Parathyroid adenoma (tissue), 2 donors: ENCODE measurements around the gene SENP5.
"Not testable (repeated sequence)": the region's sequence is repeated elsewhere in the genome, so short reads cannot be mapped to it uniquely, and the experiment has no call there.

Experiments
- H2AFZ ChIP-seq: fragments of 300-600 bp; sonication (generic); one replicate; pipeline ENCODE4 v1.7.0; 2017; ENCODE audit warnings: antibody characterized with exemption, mild to moderate bottlenecking
- H3K27ac ChIP-seq: fragments of 300-600 bp; sonication (generic); one replicate; pipeline ENCODE4 v1.7.0; 2017
- H3K27me3 ChIP-seq: fragments of 300-600 bp; sonication (generic); one replicate; pipeline ENCODE4 v1.7.0; 2017; ENCODE audit warnings: low read length; ENCODE audit not compliant: control insufficient read depth, insufficient read depth
- H3K36me3 ChIP-seq: fragments of 300-600 bp; sonication (generic); one replicate; pipeline ENCODE4 v1.7.0; 2017; ENCODE audit warnings: low read length; ENCODE audit not compliant: control insufficient read depth, insufficient read depth
- H3K4me1 ChIP-seq: fragments of 300-600 bp; sonication (generic); one replicate; pipeline ENCODE4 v1.7.0; 2017; ENCODE audit warnings: control low read depth
- H3K4me2 ChIP-seq: fragments of 300-600 bp; sonication (generic); one replicate; pipeline ENCODE4 v1.7.0; 2017; ENCODE audit warnings: low read length
- H3K4me3 ChIP-seq: fragments of 300-600 bp; sonication (generic); one replicate; pipeline ENCODE4 v1.7.0; 2017; ENCODE audit warnings: low read depth, low read length
- H3K79me2 ChIP-seq: fragments of 300-600 bp; sonication (generic); one replicate; pipeline ENCODE4 v1.7.0; 2017; ENCODE audit warnings: control low read depth
- H3K9ac ChIP-seq: fragments of 300-600 bp; sonication (generic); one replicate; pipeline ENCODE4 v1.7.0; 2017; ENCODE audit warnings: mild to moderate bottlenecking
- H3K9me3 ChIP-seq: fragments of 300-600 bp; sonication (generic); one replicate; pipeline ENCODE4 v1.7.0; 2017; ENCODE audit warnings: low read length; ENCODE audit not compliant: control insufficient read depth
- TF ChIP-seq, protein P1 (sequence below): fragments of 300-600 bp; sonication (generic); IDR thresholded peaks from one replicate; pipeline ENCODE4 v1.7.0; 2017; ENCODE audit warnings: antibody characterized with exemption, mild to moderate bottlenecking
- donor health status: primary hyperparathyroidism.

Gene SENP5

DNA sequence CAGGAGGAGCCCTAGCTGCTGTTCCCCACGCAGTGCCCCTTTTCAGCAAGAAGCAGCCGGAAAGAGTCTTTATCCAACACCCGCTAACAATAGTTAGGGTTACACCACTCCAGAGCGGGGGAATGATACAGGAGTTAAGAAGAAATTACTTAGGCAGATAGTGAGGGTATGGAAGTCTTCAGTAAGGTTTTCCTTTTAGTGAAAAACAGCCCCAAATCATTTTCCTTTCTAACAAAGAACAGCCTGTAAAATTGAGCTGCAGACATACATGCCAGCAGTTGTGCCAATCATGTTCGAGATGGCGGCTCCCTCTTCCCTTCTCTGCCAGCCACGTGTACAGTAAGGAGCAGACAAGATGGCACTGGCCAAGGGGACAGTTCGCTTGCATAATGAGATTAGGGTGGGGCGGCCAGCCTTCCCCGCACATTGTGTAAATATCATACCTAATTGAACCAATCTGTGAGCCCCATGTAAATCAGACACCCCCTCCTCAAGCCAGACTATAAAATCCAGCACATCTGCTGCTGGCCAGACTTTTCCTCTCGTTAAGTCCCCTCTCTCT, 18.5 kb upstream of the SENP5 start:
- Histone ChIP-seq H3K27me3 (no peaks in the 10 kb centered on the region), H3K27ac (no peak overlapping the region), H3K9me3 (no peaks in the 10 kb centered on the region), H3K79me2 (no peaks in the 10 kb centered on the region), H3K4me1 (peaks cover under 1% of the 10 kb centered on the region), H2AFZ (no peak overlapping the region), H3K4me2 (no peak overlapping the region), H3K9ac (no peak overlapping the region), H3K36me3 (no peaks in the 10 kb centered on the region), H3K4me3 (no peak overlapping the region)
- TF ChIP-seq, protein P1, sequence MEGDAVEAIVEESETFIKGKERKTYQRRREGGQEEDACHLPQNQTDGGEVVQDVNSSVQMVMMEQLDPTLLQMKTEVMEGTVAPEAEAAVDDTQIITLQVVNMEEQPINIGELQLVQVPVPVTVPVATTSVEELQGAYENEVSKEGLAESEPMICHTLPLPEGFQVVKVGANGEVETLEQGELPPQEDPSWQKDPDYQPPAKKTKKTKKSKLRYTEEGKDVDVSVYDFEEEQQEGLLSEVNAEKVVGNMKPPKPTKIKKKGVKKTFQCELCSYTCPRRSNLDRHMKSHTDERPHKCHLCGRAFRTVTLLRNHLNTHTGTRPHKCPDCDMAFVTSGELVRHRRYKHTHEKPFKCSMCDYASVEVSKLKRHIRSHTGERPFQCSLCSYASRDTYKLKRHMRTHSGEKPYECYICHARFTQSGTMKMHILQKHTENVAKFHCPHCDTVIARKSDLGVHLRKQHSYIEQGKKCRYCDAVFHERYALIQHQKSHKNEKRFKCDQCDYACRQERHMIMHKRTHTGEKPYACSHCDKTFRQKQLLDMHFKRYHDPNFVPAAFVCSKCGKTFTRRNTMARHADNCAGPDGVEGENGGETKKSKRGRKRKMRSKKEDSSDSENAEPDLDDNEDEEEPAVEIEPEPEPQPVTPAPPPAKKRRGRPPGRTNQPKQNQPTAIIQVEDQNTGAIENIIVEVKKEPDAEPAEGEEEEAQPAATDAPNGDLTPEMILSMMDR: no peak

DNA sequence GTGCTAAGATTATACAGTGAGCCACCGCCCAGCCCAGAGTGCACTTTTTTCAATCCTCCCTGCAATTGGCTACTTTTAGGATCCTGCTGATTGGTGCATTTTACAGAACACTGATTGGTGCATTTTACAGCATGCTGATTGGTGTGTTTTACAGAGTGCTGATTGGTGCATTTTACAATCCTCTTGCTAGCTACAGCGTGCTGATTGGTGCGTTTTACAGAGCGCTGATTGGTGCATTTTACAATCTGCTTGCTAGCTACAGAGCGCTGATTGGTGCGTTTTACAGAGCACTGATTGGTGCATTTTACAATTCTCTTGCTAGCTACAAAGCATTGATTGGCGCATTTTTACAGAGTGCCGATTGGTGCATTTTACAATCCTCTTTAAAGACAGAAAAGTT, 4.7 kb upstream of the SENP5 start:
- not testable (repeated sequence) for H3K9ac ChIP-seq, H3K36me3 ChIP-seq, H3K79me2 ChIP-seq, H3K4me2 ChIP-seq, H3K4me3 ChIP-seq, H3K27me3 ChIP-seq, H3K4me1 ChIP-seq, H3K9me3 ChIP-seq, H2AFZ ChIP-seq, H3K27ac ChIP-seq

DNA sequence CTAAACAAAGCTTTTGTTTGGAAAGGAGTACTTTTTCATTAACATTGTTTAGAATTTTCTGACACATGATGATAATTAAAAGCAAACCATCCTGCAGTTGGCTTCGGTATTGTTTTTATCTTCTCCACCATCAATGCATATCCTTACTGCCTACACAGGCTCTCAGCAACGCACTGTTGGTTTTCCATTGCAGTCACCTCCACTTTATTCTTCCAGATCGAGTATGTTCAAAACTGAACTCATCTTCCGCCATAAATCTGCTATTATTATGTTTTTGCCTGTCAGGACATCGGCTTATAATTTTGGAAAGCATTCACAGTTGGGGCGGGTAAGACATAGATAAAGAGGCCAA, 589 bp upstream of the SENP5 start:
- Histone ChIP-seq H3K27ac (peak overlapping the region; percentile 80), H3K4me3 (peak overlapping the region; percentile 90), H3K36me3 (no peaks in the 10 kb centered on the region), H3K4me2 (peak overlapping the region; percentile 96), H2AFZ (peak overlapping the region; percentile 85), H3K9ac (peak overlapping the region; percentile 0), H3K9me3 (no peaks in the 10 kb centered on the region), H3K27me3 (no peaks in the 10 kb centered on the region), H3K4me1 (peaks cover 9% of the 10 kb centered on the region), H3K79me2 (peaks cover 31% of the 10 kb centered on the region)
- TF ChIP-seq, protein P1: no peak

DNA sequence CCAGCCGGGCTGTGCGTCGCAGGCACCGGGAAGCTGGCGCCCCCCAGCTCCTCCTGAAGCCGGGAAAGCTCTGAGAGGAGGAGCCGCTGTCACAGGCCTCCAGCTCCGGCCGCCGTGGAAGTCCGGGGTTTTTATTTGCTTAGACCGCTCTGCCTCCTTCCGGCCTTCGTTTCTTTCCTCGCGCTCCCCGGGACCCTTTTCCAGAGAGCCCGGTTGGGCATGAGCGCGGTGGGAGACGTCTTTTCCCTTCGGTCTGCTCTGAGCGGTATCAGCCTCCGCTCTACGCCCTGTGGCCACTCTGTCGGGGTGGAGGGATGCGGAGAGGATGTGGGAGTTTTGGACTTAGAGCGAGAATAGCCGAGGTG, 559 bp downstream of the SENP5 start:
- Histone ChIP-seq H3K9ac (peak overlapping the region; percentile 70), H3K4me1 (peaks cover 9% of the 10 kb centered on the region), H3K36me3 (no peaks in the 10 kb centered on the region), H3K9me3 (no peaks in the 10 kb centered on the region), H2AFZ (peak overlapping the region; percentile 74), H3K79me2 (peaks cover 42% of the 10 kb centered on the region), H3K4me3 (peak overlapping the region; percentile 90), H3K27ac (peak overlapping the region; percentile 80), H3K27me3 (no peaks in the 10 kb centered on the region), H3K4me2 (peak overlapping the region; percentile 66)
- TF ChIP-seq, protein P1: no peak

DNA sequence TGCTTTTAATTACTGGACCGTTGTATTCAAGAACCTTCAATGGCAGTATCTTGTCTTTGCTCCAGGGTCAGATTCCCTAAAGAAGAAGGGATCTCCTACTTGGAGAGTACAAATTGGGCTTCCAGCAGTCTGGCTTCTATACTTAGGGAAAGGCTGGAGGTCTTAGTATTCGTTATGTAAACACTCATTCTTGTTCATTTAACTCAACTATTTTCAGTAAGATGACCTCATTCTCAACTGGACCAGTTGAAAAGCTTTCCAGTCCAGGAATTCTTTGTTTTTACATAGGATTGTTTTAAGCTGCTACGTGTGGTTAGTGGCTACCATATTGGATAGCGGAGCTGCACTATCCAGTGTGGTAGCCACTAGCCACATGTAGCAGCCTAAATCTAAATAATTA, 4.6 kb downstream of the SENP5 start:
- H2AFZ ChIP-seq: no peak overlapping the region
- TF ChIP-seq, protein P1: no peak
- peaks cover 9% of the 10 kb centered on the region for H3K4me1 ChIP-seq
- no peaks in the 10 kb centered on the region for H3K27me3 ChIP-seq
- no peaks in the 10 kb centered on the region for H3K36me3 ChIP-seq
- peaks cover 71% of the 10 kb centered on the region for H3K79me2 ChIP-seq
- H3K4me2 ChIP-seq: no peak overlapping the region
- no peak overlapping the region for H3K4me3 ChIP-seq
- H3K9ac ChIP-seq: no peak overlapping the region
- no peaks in the 10 kb centered on the region for H3K9me3 ChIP-seq
- H3K27ac ChIP-seq: no peak overlapping the region

DNA sequence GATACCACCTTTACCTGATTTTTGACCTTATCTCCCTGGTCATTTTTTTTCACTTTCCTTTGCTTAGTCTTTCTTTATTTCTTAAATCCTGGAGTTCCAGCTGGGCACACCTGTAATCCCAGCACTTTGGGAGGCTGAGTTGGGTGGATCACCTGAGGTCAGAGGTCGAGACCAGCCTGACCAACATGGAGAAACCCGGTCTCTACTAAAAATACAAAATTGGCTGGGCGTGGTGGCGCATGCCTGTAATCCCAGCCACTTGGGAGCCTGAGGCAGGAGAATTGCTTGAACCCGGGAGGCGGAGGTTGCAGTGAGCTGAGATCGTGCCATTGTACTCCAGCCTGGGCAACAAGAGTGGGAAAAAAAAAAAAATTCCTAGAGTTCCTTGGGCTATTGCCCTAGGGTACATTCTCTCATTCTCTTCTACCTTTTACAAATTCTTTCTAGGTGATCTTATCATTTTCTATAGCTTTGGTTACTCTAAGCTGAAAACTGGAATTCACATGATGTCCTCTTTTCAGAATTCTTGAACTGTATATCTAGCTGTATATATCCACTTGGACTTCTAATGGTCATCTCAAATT, 6.9 kb downstream of the SENP5 start:
- H3K79me2 ChIP-seq: peaks cover 81% of the 10 kb centered on the region
- not testable (repeated sequence) for H3K4me3 ChIP-seq, H3K27ac ChIP-seq, H3K4me1 ChIP-seq, H2AFZ ChIP-seq, H3K27me3 ChIP-seq, H3K9me3 ChIP-seq, H3K36me3 ChIP-seq, H3K9ac ChIP-seq, H3K4me2 ChIP-seq
